ENCODE measurements around the gene ACBD6. TPM values are rescaled to one million over a fixed set of nuclear protein-coding genes. Genes with fewer than 3 reads are reported as not detected.

The ACBD6 gene
- total and polyA plus RNA-seq, 2 experiments from 2014 or later: 27.3 to 44.2 TPM

DNA sequence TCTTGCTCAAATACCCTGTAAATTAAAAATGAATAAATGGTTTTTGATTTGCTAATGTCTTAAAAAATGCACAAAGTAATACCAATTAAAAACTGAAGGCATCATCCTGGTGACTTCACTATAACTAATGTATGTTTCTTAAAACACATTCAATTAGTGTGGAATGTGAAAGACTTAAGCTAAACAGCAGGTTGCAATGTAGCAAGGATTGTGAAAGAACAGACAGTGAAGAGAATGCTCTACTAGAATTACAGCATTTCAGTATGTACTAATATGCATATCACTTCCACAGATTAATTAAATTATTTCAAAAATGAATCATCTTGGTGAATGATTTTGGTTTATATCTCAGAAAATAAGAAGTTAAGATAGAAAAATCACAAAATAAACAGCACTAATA, 216.0 kb downstream of the ACBD6 start:
- Histone ChIP-seq H3K9ac (no peak overlapping the region), H3F3A (ENCODE audit: insufficient read depth) (no peaks in the 10 kb centered on the region)

DNA sequence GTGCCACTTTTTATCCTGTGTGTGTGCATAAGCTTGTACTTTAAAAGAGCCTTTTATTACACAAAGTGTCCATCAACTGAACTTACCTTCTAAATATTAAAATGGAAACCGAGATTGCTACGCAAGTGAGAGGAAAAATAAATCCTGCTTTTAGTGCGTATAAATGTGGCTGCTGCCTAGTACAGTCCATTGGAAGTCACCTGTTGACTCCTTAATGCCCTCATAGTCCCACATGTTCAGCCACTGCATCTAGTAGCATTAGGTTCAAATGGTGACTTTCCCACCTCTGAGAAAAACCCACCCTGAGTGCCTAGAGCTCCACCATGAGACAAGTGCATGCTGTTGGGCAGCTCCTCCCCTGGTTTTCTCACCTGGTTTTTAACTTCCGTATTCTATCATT, 219.3 kb downstream of the ACBD6 start:
- no peak overlapping the region for H3K4me3 ChIP-seq
- no peaks in the 10 kb centered on the region for H3K27me3 ChIP-seq (replicated peaks; ENCODE audit: insufficient read depth)
- H3K4me2 ChIP-seq (ENCODE audit: unreplicated experiment): no peak overlapping the region
- no peak for DNase-seq
- WGBS, 2 experiments (ENCODE audit: low coverage in 1 of 2, low lambda C conversion rate in 2 of 2, missing lambda C conversion rate in 2 of 2): 86 to 92% methylated on average over 4 of the region's 4 CpGs
- no peak for TF ChIP-seq EZH2phosphoT487 (IDR thresholded peaks at IDR 0.05; ENCODE audit: insufficient read depth, low read depth)
- no peak for TF ChIP-seq EZH2 (IDR thresholded peaks at IDR 0.05; ENCODE audit: insufficient read depth, poor library complexity, severe bottlenecking)
- peaks cover 6% of the 10 kb centered on the region; the same call in 1 of the 2 replicates for H3K36me3 ChIP-seq (ENCODE audit: low read depth)
- no peaks in the 10 kb centered on the region for H3K9me3 ChIP-seq (ENCODE audit: low read depth)
- H3F3A ChIP-seq (ENCODE audit: insufficient read depth): no peaks in the 10 kb centered on the region
- no peaks in the 10 kb centered on the region for H4K20me1 ChIP-seq (ENCODE audit: insufficient read depth)
- H3K79me2 ChIP-seq (ENCODE audit: insufficient read depth): no peaks in the 10 kb centered on the region
- in situ Hi-C loops (cut with MboI): no loop called here
- H3K27ac ChIP-seq: no peak overlapping the region
- H3K9ac ChIP-seq: no peak overlapping the region
- H2AFZ ChIP-seq: no peak overlapping the region
- no peaks in the 10 kb centered on the region for H3K4me1 ChIP-seq (ENCODE audit: insufficient read depth)
- H3K9me2 ChIP-seq (ENCODE audit: insufficient read depth): no peaks in the 10 kb centered on the region

More for the DNA sequence above, 216.0 kb downstream of the ACBD6 start:
- no peaks in the 10 kb centered on the region for H3K9me2 ChIP-seq (ENCODE audit: insufficient read depth)
- in situ Hi-C loops (cut with MboI): no loop called here
- 0 out of 2 replicates have a peak, but pooled peaks cover 4% of the 10 kb centered on the region for H3K36me3 ChIP-seq (ENCODE audit: low read depth)
- H3K79me2 ChIP-seq (ENCODE audit: insufficient read depth): no peaks in the 10 kb centered on the region
- no peak overlapping the region for H3K4me3 ChIP-seq
- H3K9me3 ChIP-seq (ENCODE audit: low read depth): no peaks in the 10 kb centered on the region
- H3K27me3 ChIP-seq (replicated peaks; ENCODE audit: insufficient read depth): no peaks in the 10 kb centered on the region
- H3K4me2 ChIP-seq (ENCODE audit: unreplicated experiment): no peak overlapping the region
- H3K4me1 ChIP-seq (ENCODE audit: insufficient read depth): no peaks in the 10 kb centered on the region
- TF ChIP-seq EZH2phosphoT487 (IDR thresholded peaks at IDR 0.05; ENCODE audit: insufficient read depth, low read depth) (no peak), EZH2 (IDR thresholded peaks at IDR 0.05; ENCODE audit: insufficient read depth, poor library complexity, severe bottlenecking) (no peak)
- H4K20me1 ChIP-seq (ENCODE audit: insufficient read depth): no peaks in the 10 kb centered on the region
- no peak for DNase-seq
- no peak overlapping the region for H3K27ac ChIP-seq
- no peak overlapping the region for H2AFZ ChIP-seq

DNA sequence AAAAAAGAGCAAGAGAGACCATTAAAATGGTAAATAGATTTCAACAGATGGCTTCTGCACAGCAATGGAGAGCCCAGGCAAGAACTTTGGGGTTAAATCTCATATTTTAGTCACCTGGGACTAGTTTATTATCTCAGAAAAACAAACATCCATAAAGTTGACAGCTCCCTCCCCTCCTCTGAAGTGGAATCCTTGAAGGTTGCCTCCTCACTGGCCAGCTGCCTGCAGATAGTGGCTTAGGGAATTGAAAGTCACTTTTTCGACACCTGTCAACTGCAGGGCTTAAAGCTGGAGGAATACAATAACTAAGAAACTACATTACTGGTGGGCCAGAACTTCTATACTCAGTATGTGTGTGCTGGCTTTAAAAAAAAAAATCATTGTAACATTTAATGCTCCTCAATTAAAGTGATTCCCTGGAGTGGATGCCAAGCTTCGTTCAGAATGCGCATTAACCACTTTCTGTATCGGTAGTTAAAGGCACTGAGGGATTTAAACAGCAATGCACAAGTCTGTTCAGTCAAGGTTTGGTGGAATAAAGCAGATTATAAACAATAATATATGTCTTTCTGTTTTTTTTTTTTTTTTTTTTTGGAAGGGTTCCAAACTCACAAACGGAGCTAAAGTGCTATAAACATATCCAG, 219.9 kb downstream of the ACBD6 start:
- no peak overlapping the region for H3K4me2 ChIP-seq (ENCODE audit: unreplicated experiment)
- H3K4me1 ChIP-seq (ENCODE audit: insufficient read depth): no peaks in the 10 kb centered on the region
- no peaks in the 10 kb centered on the region for H3F3A ChIP-seq (ENCODE audit: insufficient read depth)
- TF ChIP-seq EZH2phosphoT487 (IDR thresholded peaks at IDR 0.05; ENCODE audit: insufficient read depth, low read depth) (no peak), EZH2 (IDR thresholded peaks at IDR 0.05; ENCODE audit: insufficient read depth, poor library complexity, severe bottlenecking) (no peak)
- H3K9ac ChIP-seq: no peak overlapping the region
- H3K36me3 ChIP-seq (ENCODE audit: low read depth): peaks cover 6% of the 10 kb centered on the region; the same call in 1 of the 2 replicates
- no peaks in the 10 kb centered on the region for H3K9me2 ChIP-seq (ENCODE audit: insufficient read depth)
- no peaks in the 10 kb centered on the region for H4K20me1 ChIP-seq (ENCODE audit: insufficient read depth)
- WGBS, 2 experiments (ENCODE audit: low coverage in 1 of 2, low lambda C conversion rate in 2 of 2, missing lambda C conversion rate in 2 of 2): 80 to 81% methylated on average over 5 of the region's 5 CpGs
- no peak overlapping the region for H2AFZ ChIP-seq
- H3K27ac ChIP-seq: no peak overlapping the region
- no peaks in the 10 kb centered on the region for H3K79me2 ChIP-seq (ENCODE audit: insufficient read depth)
- no peaks in the 10 kb centered on the region for H3K27me3 ChIP-seq (replicated peaks; ENCODE audit: insufficient read depth)
- H3K9me3 ChIP-seq (ENCODE audit: low read depth): no peaks in the 10 kb centered on the region
- no peak for DNase-seq
- no peak overlapping the region for H3K4me3 ChIP-seq
- in situ Hi-C loops (cut with MboI): no loop called here

DNA sequence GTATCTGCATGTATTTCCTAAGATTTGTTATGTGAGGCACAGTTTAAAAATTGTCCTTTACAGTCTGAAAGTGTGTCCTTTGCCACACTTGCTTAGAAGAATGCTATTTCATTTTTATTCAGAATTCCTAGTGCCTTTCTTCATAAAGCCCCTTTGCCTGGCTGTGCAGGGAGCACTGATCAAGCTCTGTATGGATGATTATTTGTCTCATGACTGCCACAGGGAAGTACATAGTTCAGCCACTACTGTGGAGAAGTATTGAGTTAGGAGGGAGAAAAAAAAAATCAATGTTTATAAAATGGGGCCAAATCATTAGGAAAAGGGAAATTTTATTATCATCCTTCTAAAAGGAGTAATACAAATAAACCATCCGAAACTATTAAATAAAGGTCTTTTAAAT, 220.9 kb downstream of the ACBD6 start:
- Histone ChIP-seq H3F3A (ENCODE audit: insufficient read depth) (no peaks in the 10 kb centered on the region), H3K4me3 (no peak overlapping the region), H3K9me2 (ENCODE audit: insufficient read depth) (no peaks in the 10 kb centered on the region), H3K36me3 (ENCODE audit: low read depth) (peaks cover 3% of the 10 kb centered on the region; the same call in 1 of the 2 replicates), H4K20me1 (ENCODE audit: insufficient read depth) (no peaks in the 10 kb centered on the region), H3K9ac (no peak overlapping the region), H3K27me3 (replicated peaks; ENCODE audit: insufficient read depth) (no peaks in the 10 kb centered on the region), H2AFZ (no peak overlapping the region), H3K4me2 (ENCODE audit: unreplicated experiment) (no peak overlapping the region), H3K27ac (no peak overlapping the region), H3K79me2 (ENCODE audit: insufficient read depth) (no peaks in the 10 kb centered on the region), H3K4me1 (ENCODE audit: insufficient read depth) (no peaks in the 10 kb centered on the region), H3K9me3 (ENCODE audit: low read depth) (no peaks in the 10 kb centered on the region)
- TF ChIP-seq EZH2 (IDR thresholded peaks at IDR 0.05; ENCODE audit: insufficient read depth, poor library complexity, severe bottlenecking): no peak
- no peak for TF ChIP-seq EZH2phosphoT487 (IDR thresholded peaks at IDR 0.05; ENCODE audit: insufficient read depth, low read depth)
- in situ Hi-C loops (cut with MboI): no loop called here
- DNase-seq: no peak
- WGBS, 2 experiments (ENCODE audit: low coverage in 1 of 2, low lambda C conversion rate in 2 of 2, missing lambda C conversion rate in 2 of 2): 97 to 100% methylated on average over 1 of the region's 1 CpG

All from GM23248 (cell line).